Activated gamma-delta T cell treated with Interleukin-2 at 50 U/mL for 16 hours (primary cell): ENCODE results near the gene NDRG3.
A peak's percentile ranks its signal among the peaks of the same experiment; 100 is the strongest.

Experiments used
- DNase-seq: peaks from one replicate; pipeline ENCODE4 v3.0.0-alpha.2; 2020

Gene NDRG3

DNA sequence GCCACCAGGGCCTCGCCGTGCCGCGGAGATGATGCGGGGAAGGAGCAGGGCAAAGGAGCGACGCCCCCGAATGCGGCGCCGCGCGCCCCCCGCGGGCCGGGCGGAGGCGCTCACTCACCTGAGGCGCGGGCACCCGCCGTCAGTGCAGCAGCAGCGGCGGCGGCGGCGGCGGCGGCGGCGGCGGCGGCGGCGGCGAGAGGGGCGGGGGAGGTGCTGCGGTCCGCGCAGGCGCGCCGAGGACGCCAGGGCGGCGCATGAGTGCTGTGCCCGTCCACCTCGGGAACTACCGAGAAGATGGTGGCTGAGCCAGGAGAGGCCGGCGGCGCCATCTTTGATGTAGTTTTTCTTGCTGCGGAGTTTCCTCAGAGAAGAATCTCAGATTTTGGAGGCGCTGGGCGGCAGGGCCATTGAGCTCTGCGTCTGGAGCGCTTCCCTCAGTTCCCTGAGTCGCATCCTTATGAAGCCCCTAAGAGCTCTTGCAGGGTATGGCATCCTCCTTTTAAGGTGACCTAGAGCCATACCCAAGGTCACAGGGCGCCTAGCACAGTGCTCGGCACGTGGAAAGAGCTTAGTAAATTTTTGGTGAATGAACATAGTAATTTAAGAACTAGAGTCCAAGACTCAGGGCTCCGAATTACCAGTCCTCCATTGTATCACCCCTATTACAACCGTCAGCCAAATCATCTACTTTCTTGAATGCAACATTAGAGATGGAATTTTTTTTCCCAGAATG is at the start of gene NDRG3:
NDRG3 (minus strand) TSS at position 164 of the 733 bp plus-strand sequence. CDS start 24,355 bp downstream, outside the sequence.
- peak; percentile 89 for DNase-seq

DNA sequence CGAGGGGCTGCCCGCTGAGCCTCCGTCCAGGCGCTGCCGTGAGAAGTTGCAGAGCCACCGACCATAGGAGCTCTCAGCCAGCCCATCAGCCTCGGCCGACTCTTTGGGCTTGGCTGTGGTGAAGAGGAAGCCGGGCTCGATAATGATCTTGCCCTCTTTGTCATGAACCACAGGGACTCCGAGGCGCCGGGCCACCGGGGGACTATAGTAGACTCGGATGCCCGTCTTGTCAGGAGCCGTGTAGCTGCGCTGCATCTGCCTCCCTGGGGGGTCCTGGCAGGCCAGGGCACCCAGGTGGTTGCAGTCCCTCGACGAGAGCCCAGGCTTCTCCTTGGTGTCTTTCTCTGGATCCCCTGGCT is 48.2 kb upstream of the NDRG3 start:
- DNase-seq, result no peak

DNA sequence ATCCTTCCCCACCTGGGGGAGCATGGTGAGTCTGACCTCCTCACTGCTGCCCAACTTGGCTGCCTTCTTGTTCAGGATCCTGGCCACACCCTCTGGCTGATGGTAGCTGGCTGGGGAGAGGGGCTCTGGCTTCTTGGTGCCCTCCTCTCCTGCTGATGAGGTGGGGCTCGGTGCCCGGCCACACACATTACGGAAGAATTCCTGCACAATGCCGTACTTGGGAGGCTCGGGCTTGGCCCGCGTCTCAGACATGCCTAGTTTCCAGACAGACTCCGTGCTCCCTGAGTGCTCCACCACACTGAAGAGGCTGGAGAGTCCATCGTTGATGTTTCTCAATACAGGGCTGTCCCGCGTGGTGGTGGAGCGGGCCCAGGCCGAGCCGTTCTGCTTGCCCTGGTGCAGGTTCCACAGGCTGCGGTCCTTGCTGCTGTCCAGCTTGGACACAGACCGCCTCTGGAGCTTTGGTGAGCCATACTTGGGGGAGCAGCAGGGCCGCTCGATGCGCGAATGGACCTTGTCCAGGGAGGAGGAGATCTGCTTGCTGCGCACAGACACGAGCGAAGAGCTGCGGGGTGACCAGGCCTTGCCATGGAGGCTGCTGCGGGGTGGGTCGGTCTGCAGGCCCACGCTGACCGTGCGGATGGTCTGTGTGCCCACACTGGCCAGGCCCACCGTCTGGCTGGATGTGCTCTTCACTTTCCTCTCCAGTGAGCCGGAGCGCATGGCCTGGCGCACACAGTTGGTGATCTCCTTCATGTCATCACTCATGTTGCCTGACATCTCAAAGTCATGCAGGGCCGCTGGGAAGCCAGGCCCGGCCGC is 47.6 kb upstream of the NDRG3 start:
- no peak for DNase-seq

DNA sequence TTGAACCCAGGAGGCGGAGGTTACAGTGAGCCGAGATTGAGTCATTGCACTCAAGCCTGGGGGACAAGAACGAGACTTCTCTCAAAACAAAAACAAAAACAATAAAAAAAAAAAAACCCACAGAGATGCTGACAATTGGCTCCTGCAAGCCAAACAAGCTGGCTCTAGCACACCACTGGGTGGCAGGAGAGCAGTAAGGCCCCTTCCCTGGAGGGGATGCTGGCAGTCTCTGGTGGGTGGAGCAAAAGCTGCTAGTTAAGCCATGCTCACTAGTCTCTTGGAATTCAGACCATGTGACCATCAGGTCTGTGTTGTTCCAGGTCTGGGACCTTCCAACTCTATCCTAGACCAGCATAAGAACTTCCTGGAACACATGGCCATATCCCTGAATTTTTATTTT is 46.5 kb upstream of the NDRG3 start:
- no peak for DNase-seq

DNA sequence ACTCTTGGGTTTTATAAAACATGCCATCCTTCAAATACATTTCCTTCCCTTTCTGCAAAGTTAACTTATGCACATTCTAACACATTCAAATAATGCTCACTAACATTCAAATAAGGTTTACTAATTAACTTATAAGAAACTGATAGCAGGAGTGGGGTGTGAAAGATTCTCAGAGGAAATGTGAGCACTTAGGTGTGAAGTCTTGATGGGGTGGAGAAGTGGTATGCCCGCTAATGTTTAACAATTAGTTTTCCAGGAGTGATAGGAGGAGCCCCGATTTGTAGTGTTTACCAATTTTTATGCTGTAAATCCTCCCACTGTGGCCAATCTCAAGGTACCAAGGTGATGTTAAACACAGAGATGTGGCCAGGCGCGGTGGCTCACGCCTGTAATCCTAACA is 46.0 kb upstream of the NDRG3 start:
- DNase-seq, result no peak

DNA sequence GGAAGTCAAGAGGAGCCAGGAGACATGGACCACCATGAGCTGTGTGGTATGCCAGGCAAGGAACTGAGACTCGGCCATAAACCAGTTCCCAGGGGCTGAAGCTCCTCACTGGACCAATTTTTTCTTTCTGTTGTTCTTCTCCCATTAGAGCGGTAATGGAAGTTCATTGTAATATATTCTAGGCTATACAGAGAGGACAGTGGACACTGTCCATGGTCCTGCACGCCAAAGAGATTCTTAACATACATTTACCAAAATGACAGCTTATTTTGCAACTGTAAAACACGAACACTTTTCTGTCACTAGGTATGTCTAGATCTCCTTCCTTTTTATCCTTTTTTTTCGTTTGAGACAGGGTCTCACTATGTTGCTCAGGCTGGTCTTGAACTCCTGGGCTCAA is 40.8 kb upstream of the NDRG3 start:
- no peak for DNase-seq

DNA sequence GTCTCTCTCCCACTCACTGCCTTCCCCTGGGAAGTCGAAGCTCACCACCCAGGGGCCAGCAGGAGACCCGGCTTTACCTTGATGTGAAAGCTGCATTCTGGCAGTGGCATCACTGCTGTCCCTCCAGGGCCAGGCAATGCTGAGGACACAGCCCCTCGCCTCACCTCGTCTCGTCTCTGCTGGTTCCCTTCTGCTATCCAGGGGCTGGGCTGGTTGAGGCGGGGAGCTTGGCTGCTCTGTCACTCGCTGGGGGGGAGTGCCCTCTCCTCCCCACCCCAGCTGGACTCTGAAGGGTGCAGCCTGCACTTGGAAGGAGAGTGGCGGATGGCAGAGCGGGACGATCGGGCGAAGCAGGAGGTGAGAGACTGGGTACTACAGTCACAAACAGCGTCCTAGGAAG is 40.4 kb upstream of the NDRG3 start:
- DNase-seq, result no peak

DNA sequence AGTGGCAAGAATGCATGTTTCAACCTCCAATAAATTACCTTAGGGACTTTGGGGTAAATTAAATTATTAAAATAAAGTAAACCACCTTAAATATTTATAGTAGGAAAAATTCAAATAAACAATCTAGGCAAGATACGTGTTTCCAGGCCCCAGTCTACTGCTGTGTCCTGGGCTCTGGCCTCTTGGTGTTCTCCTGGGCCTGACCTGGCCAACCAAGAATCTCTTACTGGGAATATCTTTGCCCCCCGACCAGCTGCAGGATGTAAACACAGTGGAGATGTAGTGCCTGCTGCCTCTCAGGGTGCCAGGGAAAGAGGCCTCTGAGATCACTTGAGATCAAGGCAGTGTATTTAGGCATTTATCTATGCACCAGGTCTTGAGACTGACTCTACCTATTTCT is 39.4 kb upstream of the NDRG3 start:
- DNase-seq, result no peak

DNA sequence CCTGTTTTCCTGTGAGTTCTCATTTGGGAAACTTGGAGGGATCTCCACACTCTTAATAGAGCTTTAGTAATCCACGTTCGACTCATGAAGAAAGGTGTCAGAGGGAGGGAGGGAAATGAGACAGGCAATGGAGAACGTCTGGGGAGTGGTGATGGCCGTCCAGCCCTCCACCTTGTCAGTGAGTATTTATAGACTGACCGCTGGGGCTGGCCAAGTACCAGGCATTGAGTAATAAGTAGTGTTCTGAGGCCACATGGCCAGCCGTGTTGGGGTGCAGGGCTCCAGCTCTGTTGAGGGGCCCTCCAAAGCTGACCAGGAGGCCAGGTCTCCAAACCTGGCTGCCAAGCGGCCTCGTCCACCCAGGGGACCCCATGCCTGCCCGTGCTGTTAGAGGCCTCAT is 39.0 kb upstream of the NDRG3 start:
- no peak for DNase-seq

DNA sequence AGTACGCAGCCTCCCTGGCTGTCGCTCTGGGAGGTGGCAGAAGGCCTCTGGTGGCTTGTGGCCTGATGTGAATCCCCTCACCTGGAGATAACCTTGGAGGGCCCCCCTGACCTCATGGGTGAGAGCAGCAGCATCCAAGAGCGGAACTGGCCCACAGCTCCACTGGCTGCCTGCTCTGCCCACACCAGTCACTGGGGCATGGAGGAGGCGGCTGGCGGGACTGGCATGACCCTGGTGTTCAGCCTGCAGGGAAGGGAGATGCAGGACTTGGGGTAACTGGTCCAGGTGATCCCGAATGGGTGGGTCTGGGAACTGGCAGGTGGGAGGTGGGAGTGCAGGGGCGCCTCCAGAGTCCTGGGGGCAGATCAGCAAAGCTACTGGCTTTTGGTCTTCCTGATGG is 38.2 kb upstream of the NDRG3 start:
- no peak for DNase-seq

DNA sequence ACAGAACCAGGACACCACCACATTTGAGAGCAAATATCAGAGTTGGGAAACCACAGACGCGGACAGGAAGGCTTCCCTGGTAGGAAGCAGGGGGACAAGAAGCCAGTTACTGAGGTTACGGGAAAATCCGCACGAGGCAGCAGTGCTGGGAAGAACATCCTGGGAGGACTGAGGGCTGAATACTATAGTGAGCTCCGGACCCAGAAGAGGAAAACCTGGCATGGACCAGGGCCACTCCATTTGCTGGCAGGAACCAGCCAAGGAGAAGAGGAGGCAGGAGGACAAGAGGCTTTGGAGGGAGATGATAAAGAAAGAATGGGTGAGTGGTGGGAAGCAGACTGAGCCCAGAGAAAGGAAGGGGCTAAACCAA is 33.8 kb upstream of the NDRG3 start:
- DNase-seq, result no peak

DNA sequence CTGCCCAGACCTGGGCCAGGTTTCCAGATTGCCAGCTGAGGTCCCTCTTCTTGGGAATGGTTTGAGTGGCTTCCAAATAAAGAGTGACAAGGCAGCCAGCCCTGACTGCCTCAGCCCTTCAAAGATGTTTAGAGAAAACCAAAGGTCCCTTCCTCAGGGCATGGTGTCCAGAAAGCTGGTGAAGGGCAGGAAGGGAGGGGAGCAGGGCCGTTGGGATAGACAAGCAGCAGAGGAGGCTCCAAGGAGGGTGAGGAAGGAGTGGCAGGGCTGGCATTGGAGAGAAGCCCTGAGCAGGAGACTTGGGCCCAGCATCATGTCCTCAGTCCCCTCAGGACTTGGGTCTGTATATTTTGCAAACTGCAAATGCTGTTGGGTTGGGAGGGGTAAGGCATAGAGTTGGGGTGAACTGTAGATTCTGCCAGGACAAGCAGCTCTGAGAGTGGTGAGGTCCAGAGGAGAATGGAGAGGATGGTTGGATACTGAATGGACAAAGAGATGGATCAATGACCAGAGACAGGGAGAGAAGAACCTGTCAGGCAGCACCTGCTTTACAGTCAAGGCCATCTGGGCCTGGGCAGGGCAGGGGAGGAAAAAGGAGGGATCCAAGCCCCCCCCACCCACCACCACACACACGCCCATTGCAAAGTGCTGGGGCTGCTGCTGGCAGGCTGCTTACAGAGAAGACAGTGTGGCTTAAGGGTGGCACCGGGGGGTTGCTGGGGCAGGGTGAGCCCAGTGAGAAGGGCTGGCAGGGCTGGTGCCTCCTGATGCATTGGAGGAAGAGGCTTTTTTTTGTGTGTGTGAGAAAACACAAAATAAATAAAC is 33.2 kb upstream of the NDRG3 start:
- DNase-seq, result no peak

DNA sequence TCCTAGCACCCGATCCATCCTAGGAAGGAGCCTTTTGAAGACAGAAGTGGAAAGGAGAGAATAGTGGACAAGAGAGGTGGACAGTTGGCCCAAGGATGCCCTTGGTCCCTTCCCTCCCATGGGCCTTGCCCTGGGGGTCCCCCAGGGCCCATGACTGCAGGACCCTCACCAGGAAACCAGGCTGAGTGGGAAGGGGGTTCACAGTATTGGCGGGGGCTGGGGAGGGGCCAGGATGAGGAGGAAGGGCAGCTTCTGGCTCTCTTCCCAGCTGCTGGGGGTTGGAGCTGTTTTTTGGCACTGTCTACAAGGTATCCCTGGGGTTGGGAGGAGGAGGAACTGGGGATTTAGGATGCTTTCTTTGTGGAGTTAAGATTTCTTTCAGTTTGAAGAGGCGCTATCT is 31.7 kb upstream of the NDRG3 start:
- DNase-seq, result no peak

DNA sequence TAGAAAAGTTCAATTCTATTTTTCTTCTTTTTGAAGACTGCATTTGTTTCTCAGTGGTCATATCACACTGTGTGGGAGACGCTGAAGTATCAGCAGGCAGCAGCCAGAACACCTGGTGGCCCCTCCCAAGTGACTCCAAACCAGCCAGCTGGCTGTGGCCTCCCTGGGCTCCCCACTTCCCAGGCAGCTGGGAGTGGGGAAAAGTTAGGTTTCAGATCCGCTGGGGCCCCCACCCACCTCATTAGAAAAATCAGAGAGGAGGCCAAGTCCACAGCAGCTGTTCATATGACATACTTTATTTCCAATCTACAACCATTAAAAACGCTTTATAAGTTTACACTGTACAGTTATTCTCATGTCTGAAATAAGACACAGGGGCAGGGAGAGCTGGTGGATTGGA is 31.3 kb upstream of the NDRG3 start:
- DNase-seq, result no peak

DNA sequence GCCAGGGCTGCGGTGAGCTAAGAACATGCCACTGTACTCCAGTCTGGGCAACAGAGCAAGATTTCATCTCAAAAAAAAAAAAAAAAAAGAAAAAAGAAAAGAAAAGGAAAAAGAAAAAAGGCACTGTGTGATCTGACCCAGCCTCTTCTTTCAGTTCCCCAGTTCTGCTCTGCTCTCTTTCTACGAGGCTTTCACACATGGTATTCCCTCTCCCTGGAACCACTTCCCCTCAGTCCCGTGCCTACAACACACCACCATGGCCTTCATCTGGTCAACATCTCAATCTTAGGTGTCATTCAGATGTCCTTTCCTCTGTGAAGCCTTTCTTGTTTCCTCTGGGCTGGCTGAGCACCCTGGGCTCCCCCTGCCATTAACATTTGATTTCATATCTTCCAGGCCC is 29.9 kb upstream of the NDRG3 start:
- no peak for DNase-seq

DNA sequence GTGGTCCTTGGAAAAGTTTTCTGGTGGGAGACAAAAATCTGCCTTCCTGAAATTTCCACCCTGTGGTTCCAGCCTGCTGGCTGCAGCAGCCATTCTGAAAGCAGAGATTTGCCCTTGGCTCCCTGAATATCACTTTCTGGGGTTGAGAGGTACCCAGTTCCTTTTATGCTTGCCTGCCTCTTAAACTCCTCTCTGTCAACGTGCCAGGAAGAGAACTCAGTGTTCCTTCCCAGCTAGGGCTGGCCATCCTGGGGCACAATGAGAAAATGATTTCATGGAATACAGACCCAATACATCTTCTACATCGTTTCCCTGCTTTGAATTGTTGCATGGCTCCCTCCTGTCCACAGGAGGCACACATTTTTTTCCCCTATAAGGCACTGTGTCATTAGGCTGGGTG is 29.3 kb upstream of the NDRG3 start:
- DNase-seq, result no peak

DNA sequence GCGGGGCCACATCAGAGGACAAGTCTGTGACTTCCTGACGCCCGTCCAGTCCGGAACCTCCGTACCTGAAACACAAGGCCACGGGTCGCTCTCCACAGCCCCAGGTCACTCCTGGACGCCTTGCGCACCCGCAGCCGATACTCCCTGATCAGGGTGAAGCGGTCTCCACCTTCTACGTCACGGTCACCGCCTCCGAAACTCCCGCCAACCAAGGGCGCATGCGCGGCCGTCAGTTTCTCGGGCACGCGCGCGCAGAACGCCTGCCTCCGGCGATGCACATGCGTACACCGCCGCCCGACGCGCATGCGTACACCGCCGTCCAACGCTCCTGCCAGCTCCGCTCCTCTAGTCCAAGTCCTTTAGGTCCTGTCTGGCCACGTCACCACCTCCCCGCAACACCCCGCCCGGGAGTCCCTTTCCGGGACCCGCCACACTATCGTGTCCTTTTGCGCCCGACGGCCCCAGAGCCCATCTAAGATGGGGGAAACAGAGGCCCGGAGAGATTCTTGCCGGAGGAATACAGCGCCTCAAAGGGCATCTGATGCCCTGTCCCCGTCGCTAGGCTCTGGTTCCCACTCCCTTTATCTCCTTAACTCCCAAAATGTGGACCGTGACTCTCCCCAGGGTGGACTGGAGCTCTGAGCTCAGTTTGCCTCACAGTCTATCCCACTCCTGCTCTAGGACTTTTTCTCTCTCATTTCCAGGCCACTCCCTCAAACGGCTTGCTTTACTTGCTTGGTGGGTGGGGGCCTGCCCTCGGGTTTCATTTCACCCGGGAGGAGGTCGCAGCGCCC is 27.9 kb upstream of the NDRG3 start, which contains the start of gene DSN1:
DSN1 (minus strand) TSS at position 167 of the 794 bp plus-strand sequence. CDS start 2,305 bp downstream, outside the sequence.
- DNase-seq, result peak; percentile 99

DNA sequence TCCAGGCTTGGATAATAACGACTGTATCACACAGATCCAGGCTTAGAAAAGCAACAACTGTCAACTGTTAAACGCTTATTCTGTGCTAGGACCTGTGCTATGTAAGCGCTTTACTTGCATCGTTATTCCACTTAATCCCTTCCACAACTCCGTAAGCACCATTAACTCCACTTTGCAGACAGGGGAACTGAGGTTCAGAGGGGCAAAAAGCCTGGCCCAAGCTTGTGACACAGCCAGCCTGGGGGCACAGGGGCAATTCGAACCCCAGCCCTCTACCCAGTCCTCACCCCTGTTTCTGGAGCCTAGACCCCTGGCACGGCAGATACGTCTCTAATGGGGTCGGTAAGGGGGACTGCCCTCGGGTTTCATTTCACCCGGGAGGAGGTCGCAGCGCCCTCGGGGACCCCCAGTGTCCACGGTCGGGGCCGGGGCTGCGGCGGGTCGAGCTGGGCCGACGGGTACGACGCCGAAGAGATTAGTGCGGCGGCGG is 27.3 kb upstream of the NDRG3 start:
- DNase-seq, result no peak

DNA sequence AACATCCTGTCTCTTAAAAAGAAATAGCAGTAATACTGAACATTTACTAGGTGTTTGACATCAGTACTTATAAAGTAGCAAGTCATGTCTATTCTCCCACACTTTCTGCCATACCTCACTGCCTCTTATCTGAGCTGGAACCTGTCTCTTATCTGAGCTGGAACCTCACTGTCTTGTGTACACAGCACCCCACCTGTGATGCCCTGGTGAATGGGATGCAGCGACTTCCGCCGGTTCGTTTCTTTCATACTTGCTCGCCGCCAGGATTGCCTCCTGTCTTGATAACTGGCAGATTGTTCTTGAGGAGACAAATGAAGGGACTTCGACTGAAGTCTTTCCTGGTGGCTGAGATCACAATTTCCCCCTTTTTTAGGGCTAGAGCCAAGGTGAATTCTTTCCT is 24.8 kb upstream of the NDRG3 start:
- DNase-seq, result no peak

DNA sequence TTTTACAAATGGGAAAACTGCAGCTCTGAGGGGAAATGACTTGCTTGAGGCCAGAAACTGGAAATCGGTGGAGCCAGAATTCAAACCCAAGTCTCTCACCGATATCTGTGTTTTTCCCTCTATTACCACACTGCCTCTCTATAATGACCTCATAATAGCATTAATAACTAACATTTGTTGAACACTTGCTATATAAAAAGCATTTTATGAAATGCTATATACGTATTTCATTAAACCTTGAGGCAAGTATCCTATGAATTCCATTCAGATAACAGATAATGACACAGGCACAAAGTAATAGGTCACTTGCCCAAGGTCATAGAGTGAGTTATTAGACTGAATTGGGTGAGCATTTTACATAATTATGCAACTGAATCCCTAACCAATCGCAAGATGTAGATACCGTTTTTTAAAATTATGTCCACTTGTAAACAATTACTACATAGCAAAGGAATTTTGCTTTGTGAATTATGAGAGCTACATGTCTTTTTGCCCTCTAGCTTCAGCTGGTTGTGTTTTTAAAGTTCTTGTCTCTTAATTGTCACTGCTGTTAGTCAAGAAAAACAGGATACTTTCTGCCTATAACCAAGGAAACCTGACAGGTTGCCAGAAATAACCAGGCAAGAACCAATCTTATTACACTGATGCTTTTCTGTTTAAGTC is 23.0 kb upstream of the NDRG3 start:
- DNase-seq, result no peak

DNA sequence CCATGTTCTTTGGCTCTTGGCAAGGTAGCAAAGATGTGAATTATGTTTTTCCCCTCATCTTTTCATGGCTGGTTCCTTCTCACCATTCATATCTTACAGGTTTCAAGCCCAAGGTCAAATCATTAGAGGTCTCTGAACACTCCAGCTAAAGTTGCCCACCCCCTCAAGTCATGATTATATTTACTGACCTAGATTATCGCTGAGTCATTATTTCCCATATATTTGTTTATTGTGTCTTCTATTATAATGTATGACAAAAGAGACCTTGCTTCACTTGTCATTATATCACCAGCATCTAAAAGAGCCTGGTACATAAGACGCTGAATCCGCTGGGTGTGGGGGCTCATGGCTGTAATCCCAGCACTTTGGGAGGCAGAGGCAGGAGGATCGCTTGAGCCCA is 15.2 kb upstream of the NDRG3 start:
- no peak for DNase-seq

DNA sequence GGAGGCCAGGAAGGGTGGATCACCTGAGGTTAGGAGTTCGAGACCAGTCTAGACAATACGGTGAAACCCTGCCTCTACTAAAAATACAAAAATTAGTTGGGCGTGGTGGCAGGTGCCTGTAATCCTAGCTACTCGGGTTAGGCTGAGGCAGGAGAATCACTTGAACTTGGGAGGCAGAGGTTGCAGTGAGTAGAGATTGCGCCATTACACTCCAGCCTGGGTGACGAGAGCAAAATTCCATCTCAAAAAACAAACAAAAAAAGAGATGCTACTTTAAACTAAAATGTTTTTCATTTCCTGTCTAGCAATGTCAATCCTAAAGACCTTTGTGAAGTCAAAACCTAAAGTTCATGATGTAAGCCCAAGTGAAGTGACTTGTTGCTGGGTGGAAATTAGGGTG is 14.8 kb upstream of the NDRG3 start:
- DNase-seq, result no peak
